Measurements from ENCODE around the gene RPS14.
A peak's percentile ranks its signal among the peaks of the same experiment; 100 is the strongest.

Gene RPS14

GRCh38 chr5:150411245-150411979 is 38.1 kb downstream of the RPS14 start:
- H3K4me3 ChIP-seq (ENCODE audit: low read depth, low read length) = peak overlapping the region; percentile 97
- TF ChIP-seq CTCF (IDR thresholded peaks at IDR 0.05; ENCODE audit: borderline replicate concordance, insufficient read depth, low read depth, low read length) = no peak

GRCh38 chr5:150410524-150411244 is 38.9 kb downstream of the RPS14 start:
- TF ChIP-seq CTCF (IDR thresholded peaks at IDR 0.05; ENCODE audit: borderline replicate concordance, insufficient read depth, low read depth, low read length) = no peak
- H3K4me3 ChIP-seq (ENCODE audit: low read depth, low read length) = peak overlapping the region; percentile 97

GRCh38 chr5:150409638-150410523 is 39.7 kb downstream of the RPS14 start:
- H3K4me3 ChIP-seq (ENCODE audit: low read depth, low read length) = peak overlapping the region; percentile 97
- TF ChIP-seq CTCF (IDR thresholded peaks at IDR 0.05; ENCODE audit: borderline replicate concordance, insufficient read depth, low read depth, low read length) = no peak

GRCh38 chr5:150408231-150408943 is 41.2 kb downstream of the RPS14 start:
- TF ChIP-seq CTCF (IDR thresholded peaks at IDR 0.05; ENCODE audit: borderline replicate concordance, insufficient read depth, low read depth, low read length) = no peak
- peak overlapping the region; percentile 97 for H3K4me3 ChIP-seq (ENCODE audit: low read depth, low read length)

GRCh38 chr5:150407096-150407720 is 42.3 kb downstream of the RPS14 start:
- H3K4me3 ChIP-seq (ENCODE audit: low read depth, low read length) = peak overlapping the region; percentile 42
- TF ChIP-seq CTCF (IDR thresholded peaks at IDR 0.05; ENCODE audit: borderline replicate concordance, insufficient read depth, low read depth, low read length) = no peak

- peak overlapping the region; percentile 10 for H3K4me3 ChIP-seq (ENCODE audit: low read depth, low read length)
- TF ChIP-seq CTCF (IDR thresholded peaks at IDR 0.05; ENCODE audit: borderline replicate concordance, insufficient read depth, low read depth, low read length) = no peak
These were observed 42.8 kb downstream of the RPS14 start for GRCh38 chr5:150406723-150407095.

Data from GM12875 (cell line).